Thyroid gland (tissue), 4 donors: ENCODE data around the gene ZNF652. TPM values are rescaled to one million over a fixed set of nuclear protein-coding genes. Genes with fewer than 3 reads are reported as not detected.

Source experiments
- DNase-seq, 2 donors: peaks; one replicate each; pipeline ENCODE4 v3.0.0-alpha.2; 2019
- H3K27ac ChIP-seq, 3 donors: fragments of 200-600 bp; sonication (generic); 1 replicate in 2 of 3; 2 replicates in 1 of 3; pipeline ENCODE4 v1.5.1; 2016 to 2019; ENCODE audit warnings: mild to moderate bottlenecking in 1 of 3, moderate library complexity in 1 of 3
- H3K27me3 ChIP-seq: fragments of 200-600 bp; sonication (generic); one replicate; pipeline ENCODE4 v1.5.1; 2019
- H3K36me3 ChIP-seq, 2 donors: fragments of 200-600 bp; sonication (generic); one replicate each; pipeline ENCODE4 v1.5.1; 2016 to 2019
- H3K4me1 ChIP-seq, 2 donors: fragments of 200-600 bp; sonication (generic); one replicate each; pipeline ENCODE4 v1.5.1; 2017 to 2019
- H3K4me3 ChIP-seq, 3 donors: fragments of 200-600 bp; sonication (generic); replicated peaks in 1 of 3; 1 replicate in 2 of 3; 2 replicates in 1 of 3; pipeline ENCODE4 v1.5.1; 2016; ENCODE audit warnings: mild to moderate bottlenecking in 1 of 3
- H3K9me3 ChIP-seq: fragments of 200-600 bp; sonication (generic); one replicate; pipeline ENCODE4 v1.5.1; 2017
- POLR2A ChIP-seq, 2 donors: fragments of 450-650 bp; IDR thresholded peaks; one replicate each; pipeline ENCODE4 v1.6.1; 2017; ENCODE audit warnings: antibody characterized with exemption in 2 of 2, mild to moderate bottlenecking in 2 of 2, moderate library complexity in 1 of 2
- WGBS, 2 donors: methylation state at CpG; one replicate each; pipeline ENCODE4 v1.1.5; 2017; 5-methylcytosine and 5-hydroxymethylcytosine counted together
- intact Hi-C: fragments of 100-400 bp; cut with DNase I; formaldehyde crosslinking; loops from one replicate; pipeline ENCODE4 v1.15.1; 2023
- total RNA-seq, 4 donors: library from RNA; depleted of rRNA; stranded (reverse); fragments of >200 nt; gene quantifications; one replicate each; pipeline ENCODE4 v1.2.3, GENCODE V29; 2016
- TF ChIP-seq, protein P1 (sequence below), 6 experiments: fragments of 200-600 bp in 3 of 6; fragments of 450-650 bp in 3 of 6; sonication (generic) in 3 of 6; IDR thresholded peaks; one replicate each; pipeline ENCODE4 v1.5.1; 2016 to 2019; ENCODE audit warnings: antibody characterized with exemption in 6 of 6, mild to moderate bottlenecking in 2 of 6, inconsistent platforms in 1 of 6, moderate library complexity in 1 of 6

Gene ZNF652
- total RNA-seq, 4 donors from 2014 or later: 60.0 to 64.9 (median 62.1) TPM

DNA sequence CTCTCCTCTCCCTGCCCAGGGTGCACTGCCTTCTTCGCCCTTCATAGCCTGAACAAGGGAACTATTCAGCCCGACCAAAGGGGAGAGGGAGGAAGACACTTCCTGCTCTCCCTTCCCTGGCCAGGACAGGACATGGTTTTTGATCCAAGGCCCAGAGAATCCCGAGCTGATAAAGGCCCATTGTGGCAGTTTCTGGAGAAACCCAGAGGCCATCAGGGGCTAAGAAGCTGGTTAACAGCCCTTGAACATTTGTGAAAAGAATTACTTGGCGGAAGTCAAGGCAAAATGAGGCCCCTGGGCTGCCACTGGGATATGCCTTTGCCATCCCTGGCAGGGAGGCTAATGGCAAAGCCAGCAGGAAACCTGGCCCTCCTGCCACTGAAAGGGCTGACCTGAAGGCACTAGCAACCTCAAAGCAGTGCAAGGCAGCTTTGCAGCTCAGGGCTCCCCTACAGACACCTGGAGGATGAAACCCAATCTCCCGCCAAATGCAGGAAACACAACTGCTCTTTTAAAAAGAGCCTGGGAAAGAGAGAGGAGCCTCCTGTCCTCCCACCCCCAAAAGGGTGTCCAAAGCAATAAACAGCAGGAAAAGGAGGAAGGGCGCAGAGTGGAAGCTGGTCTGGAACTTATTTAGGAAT is 40.0 kb upstream of the ZNF652 start:
- Histone ChIP-seq H3K9me3 (no peaks in the 10 kb centered on the region), H3K4me3 (no peak overlapping the region), H3K4me1 (no peaks in the 10 kb centered on the region), H3K27ac (no peak overlapping the region), H3K36me3 (peaks cover 26 to 36% of the 10 kb centered on the region in 2 donors), H3K27me3 (no peaks in the 10 kb centered on the region)
- intact Hi-C loops: no loop called here
- TF ChIP-seq, protein P1, sequence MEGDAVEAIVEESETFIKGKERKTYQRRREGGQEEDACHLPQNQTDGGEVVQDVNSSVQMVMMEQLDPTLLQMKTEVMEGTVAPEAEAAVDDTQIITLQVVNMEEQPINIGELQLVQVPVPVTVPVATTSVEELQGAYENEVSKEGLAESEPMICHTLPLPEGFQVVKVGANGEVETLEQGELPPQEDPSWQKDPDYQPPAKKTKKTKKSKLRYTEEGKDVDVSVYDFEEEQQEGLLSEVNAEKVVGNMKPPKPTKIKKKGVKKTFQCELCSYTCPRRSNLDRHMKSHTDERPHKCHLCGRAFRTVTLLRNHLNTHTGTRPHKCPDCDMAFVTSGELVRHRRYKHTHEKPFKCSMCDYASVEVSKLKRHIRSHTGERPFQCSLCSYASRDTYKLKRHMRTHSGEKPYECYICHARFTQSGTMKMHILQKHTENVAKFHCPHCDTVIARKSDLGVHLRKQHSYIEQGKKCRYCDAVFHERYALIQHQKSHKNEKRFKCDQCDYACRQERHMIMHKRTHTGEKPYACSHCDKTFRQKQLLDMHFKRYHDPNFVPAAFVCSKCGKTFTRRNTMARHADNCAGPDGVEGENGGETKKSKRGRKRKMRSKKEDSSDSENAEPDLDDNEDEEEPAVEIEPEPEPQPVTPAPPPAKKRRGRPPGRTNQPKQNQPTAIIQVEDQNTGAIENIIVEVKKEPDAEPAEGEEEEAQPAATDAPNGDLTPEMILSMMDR (IDR thresholded peaks at IDR 0.05): no peak
- TF ChIP-seq POLR2A (IDR thresholded peaks at IDR 0.05): no peak
- WGBS, 2 donors: 81 to 82% methylated on average over 6 of the region's 6 CpGs
- DNase-seq: no peak

DNA sequence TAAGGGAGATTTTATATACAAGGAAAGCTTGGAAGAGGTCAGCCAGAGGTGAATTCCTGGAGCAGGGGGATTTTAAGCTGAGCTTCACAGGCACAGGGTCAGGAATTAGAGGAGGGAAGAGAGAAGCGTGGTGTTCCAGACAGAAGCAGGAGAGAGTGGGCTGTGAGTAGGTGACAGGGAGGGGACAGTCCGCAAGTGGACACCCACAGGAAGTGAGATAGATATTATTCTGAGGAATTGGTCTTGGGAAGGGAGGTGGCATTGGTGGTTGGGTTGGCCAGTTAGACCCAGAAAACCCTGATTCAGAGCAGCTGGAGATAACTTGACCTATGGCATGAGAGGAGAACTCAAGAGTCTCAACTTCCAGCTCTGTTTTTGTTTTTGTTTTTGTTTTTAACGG is 37.9 kb upstream of the ZNF652 start:
- no peak for DNase-seq
- no peak overlapping the region for H3K27ac ChIP-seq
- H3K4me3 ChIP-seq: no peak overlapping the region
- no peaks in the 10 kb centered on the region for H3K4me1 ChIP-seq
- no peaks in the 10 kb centered on the region for H3K9me3 ChIP-seq
- H3K27me3 ChIP-seq: no peaks in the 10 kb centered on the region
- peaks cover 5 to 15% of the 10 kb centered on the region in 2 donors for H3K36me3 ChIP-seq
- intact Hi-C loops: no loop called here
- TF ChIP-seq POLR2A (IDR thresholded peaks at IDR 0.05): no peak
- TF ChIP-seq, protein P1 (IDR thresholded peaks at IDR 0.05): no peak
- WGBS, 2 donors: 75 to 76% methylated on average over 3 of the region's 3 CpGs

DNA sequence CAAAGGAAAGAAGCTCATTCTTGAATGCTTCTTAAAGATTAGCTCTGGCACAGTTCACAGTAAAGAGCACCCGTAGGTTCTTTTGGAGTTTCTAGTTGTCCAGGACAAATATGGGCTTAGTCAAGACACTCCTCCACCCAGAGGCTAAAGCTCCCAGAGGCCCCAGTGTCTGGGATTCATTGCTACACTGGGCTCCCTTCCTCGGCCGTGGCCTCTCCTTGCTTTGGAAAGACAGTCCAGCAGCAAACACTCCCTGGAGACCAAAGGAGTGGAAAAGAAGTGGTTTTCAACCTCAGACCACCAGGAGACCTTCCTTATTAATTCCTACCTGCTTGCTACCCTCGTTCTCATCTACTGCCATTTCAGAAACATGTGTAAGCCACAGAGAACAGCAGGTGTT is 35.5 kb upstream of the ZNF652 start:
- Histone ChIP-seq H3K4me3 (no peak overlapping the region), H3K9me3 (no peaks in the 10 kb centered on the region), H3K36me3 (no peaks in the 10 kb centered on the region), H3K27ac (no peak overlapping the region), H3K4me1 (peaks cover 0 to 4% of the 10 kb centered on the region in 2 donors), H3K27me3 (no peaks in the 10 kb centered on the region)
- no peak for TF ChIP-seq POLR2A (IDR thresholded peaks at IDR 0.05)
- TF ChIP-seq, protein P1 (IDR thresholded peaks at IDR 0.05): no peak
- intact Hi-C loops: no loop called here
- no peak for DNase-seq
- WGBS, 2 donors: 30 to 39% methylated on average over 4 of the region's 4 CpGs

DNA sequence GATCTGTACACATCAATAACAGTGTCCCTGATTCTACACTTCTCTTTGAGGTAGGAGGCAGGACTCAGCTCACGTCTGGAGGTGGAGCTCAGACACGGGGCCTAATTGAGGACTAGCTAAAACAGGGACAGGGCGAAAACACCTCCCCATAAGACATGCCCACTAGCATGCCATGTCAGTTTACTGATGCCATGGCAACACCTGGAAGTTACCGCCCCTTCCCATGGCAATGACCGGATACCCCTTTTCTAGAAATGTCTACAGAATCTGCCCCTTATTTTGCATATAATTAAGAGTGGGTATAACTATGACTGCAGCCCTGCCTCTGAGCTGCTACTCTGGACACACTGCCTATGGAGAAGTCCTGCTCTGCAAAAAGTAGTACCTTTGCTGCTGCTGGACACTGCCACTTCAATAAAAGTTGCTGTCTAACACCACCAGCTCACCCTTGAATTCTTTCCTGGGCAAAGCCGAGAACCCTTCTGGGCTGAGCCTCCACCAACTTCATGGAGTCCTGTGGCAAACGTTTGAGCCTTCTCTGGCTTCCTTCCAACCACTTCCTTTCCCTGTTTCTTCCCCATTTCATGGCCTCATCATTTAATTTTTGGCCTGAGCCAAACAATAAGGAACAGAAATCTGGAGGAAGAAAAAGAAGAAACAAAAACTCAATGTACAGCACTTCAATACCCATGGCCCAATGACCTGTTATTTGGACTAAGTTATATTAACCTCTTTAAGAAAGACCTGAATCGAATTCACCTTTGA is 31.6 kb upstream of the ZNF652 start:
- no peak overlapping the region for H3K4me3 ChIP-seq
- no peaks in the 10 kb centered on the region for H3K9me3 ChIP-seq
- no peaks in the 10 kb centered on the region for H3K27me3 ChIP-seq
- peaks cover 0 to 4% of the 10 kb centered on the region in 2 donors for H3K4me1 ChIP-seq
- 78 to 83% methylated on average over 8 of the region's 8 CpGs for WGBS, 2 donors
- no peak for DNase-seq
- no peaks in the 10 kb centered on the region for H3K36me3 ChIP-seq
- TF ChIP-seq, protein P1 (IDR thresholded peaks at IDR 0.05): no peak
- no peak for TF ChIP-seq POLR2A (IDR thresholded peaks at IDR 0.05)
- no peak overlapping the region for H3K27ac ChIP-seq
- intact Hi-C loops: loop anchor here (2.0 kb wide), 1 partner anchor 77 kb away; no protein-coding TSS in a partner anchor
